SK-N-SH (cell line): ENCODE data around the gene DERL3.

ENCODE experiments used
- CHD2 ChIP-seq: fragments of 150-350 bp; IDR thresholded peaks from 2 replicates; pipeline ENCODE4 v1.6.1; 2018; ENCODE audit warnings: low read length; ENCODE audit not compliant: partially characterized antibody
- JUND ChIP-seq: IDR thresholded peaks from 2 replicates; pipeline ENCODE4 v1.4.0; 2012
- MXI1 ChIP-seq: IDR thresholded peaks from 2 replicates; pipeline ENCODE4 v1.6.1; 2012; ENCODE audit warnings: mild to moderate bottlenecking, low read depth, low read length, improper control_type of control experiment
- NRF1 ChIP-seq: IDR thresholded peaks from 2 replicates; pipeline ENCODE4 v1.6.1; 2012; ENCODE audit warnings: low read depth, mild to moderate bottlenecking, low read length
- POLR2AphosphoS5 ChIP-seq: IDR thresholded peaks from 2 replicates; pipeline ENCODE4 v1.6.1; 2012; ENCODE audit warnings: low read depth, low read length
- RFX5 ChIP-seq: IDR thresholded peaks from 2 replicates; pipeline ENCODE4 v1.6.1; 2012; ENCODE audit warnings: mild to moderate bottlenecking, improper control_type of control experiment, low read length
- SMC3 ChIP-seq: IDR thresholded peaks from 2 replicates; pipeline ENCODE4 v1.6.1; 2012; ENCODE audit warnings: low read depth, low read length, improper control_type of control experiment
- YY1 ChIP-seq: IDR thresholded peaks from 2 replicates; pipeline ENCODE4 v1.4.0; 2012; ENCODE audit warnings: low read depth, mild to moderate bottlenecking
- TF ChIP-seq, protein P1 (sequence below): fragments of 200-600 bp; sonication (generic); IDR thresholded peaks from 2 replicates; pipeline ENCODE4 v1.6.1; 2017; ENCODE audit warnings: antibody characterized with exemption, mild to moderate bottlenecking, moderate library complexity
- TF ChIP-seq, protein P2 (sequence below): fragments of 150-350 bp; IDR thresholded peaks from 2 replicates; pipeline ENCODE4 v1.6.1; 2016; ENCODE audit warnings: mild to moderate bottlenecking, low read depth, low read length

DNA sequence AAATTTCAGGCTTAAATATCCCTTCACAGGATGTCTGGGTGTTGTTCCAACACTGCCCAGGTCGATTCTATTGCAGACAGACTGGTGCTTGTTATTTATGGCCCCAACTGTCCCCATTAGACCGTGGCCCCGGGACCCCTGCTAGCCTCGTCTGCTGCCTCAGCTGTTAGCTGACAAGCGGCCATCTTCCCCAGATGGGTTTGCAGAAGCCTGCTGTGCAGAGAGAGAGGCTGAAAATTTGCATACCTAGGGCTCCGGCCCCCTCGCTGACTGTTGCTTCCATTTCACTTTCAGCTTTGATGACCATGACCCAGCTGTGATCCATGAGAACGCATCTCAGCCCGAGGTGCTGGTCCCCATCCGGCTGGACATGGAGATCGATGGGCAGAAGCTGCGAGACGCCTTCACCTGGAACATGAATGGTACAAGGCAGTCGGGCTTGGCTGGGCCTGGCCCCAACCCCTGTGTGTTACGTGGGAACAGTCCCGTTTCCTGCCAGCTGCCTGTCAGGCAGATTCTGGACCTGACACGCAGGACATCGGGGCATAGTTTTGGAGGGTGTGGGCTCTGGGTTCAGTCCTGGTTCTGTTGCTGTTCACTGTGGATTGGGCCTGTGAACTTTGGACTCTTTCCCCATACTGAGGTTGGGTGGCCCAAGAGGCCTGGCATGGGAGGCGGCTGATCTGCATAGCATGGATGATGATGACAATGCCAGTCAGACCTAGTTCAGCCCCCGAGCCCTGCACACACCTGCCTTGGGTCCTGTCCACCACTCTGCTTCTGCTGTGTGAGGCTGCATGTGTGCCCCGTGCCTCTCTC lies 35.6 kb downstream of the DERL3 start:
- TF ChIP-seq POLR2AphosphoS5 (no peak), JUND (no peak), YY1 (no peak), RFX5 (no peak), MXI1 (no peak), SMC3 (no peak), CHD2 (no peak), NRF1 (no peak)
- TF ChIP-seq, protein P1, sequence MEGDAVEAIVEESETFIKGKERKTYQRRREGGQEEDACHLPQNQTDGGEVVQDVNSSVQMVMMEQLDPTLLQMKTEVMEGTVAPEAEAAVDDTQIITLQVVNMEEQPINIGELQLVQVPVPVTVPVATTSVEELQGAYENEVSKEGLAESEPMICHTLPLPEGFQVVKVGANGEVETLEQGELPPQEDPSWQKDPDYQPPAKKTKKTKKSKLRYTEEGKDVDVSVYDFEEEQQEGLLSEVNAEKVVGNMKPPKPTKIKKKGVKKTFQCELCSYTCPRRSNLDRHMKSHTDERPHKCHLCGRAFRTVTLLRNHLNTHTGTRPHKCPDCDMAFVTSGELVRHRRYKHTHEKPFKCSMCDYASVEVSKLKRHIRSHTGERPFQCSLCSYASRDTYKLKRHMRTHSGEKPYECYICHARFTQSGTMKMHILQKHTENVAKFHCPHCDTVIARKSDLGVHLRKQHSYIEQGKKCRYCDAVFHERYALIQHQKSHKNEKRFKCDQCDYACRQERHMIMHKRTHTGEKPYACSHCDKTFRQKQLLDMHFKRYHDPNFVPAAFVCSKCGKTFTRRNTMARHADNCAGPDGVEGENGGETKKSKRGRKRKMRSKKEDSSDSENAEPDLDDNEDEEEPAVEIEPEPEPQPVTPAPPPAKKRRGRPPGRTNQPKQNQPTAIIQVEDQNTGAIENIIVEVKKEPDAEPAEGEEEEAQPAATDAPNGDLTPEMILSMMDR, result no peak
- TF ChIP-seq, protein P2, sequence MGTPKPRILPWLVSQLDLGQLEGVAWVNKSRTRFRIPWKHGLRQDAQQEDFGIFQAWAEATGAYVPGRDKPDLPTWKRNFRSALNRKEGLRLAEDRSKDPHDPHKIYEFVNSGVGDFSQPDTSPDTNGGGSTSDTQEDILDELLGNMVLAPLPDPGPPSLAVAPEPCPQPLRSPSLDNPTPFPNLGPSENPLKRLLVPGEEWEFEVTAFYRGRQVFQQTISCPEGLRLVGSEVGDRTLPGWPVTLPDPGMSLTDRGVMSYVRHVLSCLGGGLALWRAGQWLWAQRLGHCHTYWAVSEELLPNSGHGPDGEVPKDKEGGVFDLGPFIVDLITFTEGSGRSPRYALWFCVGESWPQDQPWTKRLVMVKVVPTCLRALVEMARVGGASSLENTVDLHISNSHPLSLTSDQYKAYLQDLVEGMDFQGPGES, result no peak
